GM18517 (cell line): ENCODE results near the gene EID3.
"Not testable (repeated sequence)": the region's sequence is repeated elsewhere in the genome, so short reads cannot be mapped to it uniquely, and the experiment has no call there.

Experiments used
- ATAC-seq: cut with Tn5 transposase; IDR thresholded peaks from one replicate; pipeline ENCODE4 v1.9.1; 2021; ENCODE audit warnings: mild to moderate bottlenecking, moderate library complexity; ENCODE audit not compliant: unreplicated experiment

EID3 gene

DNA sequence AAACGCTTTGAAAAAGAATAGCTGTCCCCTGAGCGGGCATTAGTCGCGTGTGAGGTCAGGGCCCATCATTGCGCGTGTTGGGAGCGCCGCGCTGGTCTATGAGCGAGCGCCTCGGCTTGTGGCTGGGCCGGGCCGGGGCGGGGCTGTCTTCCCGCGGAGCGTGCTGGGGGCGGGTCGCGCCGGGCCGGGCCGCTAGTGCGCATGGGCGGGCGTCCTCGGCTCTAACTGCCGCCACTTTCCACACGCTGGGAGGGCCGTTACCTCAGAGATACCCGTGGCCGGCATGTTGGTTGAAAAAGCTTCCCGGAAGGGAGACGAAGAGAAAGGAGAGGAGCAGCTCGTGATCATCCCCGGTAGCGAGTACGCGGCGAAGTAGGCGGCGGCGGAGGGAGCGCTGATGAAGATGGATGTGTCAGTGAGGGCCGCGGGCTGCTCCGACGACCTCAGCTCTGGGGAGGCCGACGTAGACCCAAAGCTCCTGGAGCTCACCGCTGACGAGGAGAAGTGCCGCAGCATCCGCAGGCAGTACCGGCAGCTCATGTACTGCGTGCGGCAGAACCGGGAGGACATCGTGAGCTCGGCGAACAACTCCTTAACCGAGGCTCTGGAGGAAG, at the start of gene EID3:
Gene EID3, plus strand, starts transcription at position 202 of the 614 bp plus-strand sequence. Its CDS starts 196 bp downstream, at position 398.
- ATAC-seq, result peak; percentile 80

DNA sequence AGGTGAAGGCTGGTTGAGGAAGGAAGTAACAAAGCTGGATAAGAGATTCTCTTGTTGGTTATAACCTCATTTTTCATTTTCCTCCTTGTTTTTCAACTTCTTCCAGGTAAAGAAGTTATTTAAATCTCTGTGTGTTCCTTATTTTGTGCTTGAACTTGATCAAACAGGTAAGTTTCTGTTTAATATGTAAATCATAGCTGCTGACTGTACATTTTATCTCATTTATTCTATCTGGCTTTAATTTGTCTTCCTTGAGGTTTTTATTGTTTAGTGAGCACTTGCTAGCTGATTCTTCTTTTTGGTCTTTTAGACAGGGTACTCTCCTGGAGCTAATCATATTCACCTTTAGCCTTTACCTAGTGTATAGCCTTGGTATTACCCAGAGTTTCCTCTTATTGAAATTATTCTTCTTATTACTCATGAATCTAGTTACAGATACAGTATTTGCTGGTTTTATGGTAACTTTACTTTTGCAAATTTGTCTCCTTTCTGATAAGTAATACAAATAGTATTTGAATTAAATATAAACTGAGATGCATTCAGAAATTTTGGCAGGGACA, 45.5 kb upstream of the EID3 start:
- ATAC-seq, result no peak

DNA sequence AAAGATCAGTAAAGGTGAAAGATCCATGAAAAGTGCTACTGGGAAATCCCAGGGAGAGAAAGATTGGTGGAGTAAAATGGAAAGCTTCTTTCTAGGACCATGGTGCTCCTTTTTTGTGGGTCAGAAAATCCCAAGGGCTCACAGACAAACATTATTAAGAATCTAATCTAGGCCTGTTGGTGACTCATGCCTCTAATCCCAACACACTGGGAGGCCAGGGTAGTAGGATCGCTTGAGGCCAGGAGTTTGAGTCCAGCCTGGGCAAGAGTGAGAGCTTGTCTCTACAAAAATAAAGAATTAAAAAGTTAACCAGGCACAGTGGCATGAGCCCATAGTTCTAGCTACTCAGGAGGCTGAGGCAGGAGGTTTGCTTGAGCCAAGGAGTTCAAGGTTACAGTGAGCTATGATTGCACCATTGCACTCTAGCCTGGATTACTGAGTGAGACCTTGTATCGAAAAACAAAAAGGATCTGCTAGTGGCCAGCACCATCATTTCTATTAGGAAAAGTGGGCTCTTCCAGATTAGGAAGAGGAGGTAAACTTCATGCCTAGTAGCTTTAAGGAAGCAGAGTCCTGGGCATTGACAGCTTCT, 45.0 kb upstream of the EID3 start:
- no peak for ATAC-seq

DNA sequence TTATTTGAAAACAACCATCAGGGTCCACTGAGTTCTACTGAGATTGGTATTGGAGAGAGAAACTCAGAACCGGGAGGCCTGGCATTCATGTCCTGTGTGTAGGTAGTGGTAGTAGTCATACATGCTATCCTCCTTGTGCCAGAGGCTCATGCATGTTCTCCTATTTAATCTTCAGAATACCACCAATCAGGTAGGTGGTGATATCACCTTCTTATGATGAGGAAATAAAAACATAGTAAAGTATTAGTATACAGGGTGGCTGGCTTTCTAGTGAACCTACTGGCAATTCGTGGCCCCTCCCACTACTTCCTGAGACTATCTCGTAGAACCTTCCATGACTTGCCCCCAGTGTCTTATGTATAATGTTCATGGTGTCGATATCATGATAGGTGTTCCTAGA, 40.5 kb upstream of the EID3 start:
- no peak for ATAC-seq

GRCh38 chr12:104263580-104264358, 39.8 kb upstream of the EID3 start:
- no peak for ATAC-seq

- not testable (repeated sequence) for ATAC-seq
Measured at GRCh38 chr12:104265436-104265835, 38.1 kb upstream of the EID3 start.

- no peak for ATAC-seq
Measured at GRCh38 chr12:104272938-104273337, 30.6 kb upstream of the EID3 start.

- ATAC-seq, result no peak
Measured at GRCh38 chr12:104273503-104273902, 30.0 kb upstream of the EID3 start.

DNA sequence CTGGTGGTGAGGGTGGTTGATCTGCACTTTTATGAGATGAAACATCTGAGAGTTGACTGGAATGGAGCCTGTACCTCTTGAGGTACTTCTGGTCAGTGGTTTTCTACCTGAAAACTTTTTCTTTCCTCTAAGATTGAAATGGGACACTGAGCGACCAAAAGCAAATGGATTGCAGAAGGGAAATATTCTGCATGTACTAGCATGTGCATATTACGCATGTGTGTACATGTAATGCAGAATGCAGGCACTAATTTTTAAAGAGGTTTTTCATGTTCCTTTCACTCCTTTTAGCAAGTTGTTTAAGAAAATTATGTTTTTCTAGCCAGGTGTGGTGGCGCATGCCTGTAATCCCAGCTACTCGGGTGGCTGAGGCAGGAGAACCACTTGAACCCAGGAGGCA, 28.7 kb upstream of the EID3 start:
- ATAC-seq, result no peak

DNA sequence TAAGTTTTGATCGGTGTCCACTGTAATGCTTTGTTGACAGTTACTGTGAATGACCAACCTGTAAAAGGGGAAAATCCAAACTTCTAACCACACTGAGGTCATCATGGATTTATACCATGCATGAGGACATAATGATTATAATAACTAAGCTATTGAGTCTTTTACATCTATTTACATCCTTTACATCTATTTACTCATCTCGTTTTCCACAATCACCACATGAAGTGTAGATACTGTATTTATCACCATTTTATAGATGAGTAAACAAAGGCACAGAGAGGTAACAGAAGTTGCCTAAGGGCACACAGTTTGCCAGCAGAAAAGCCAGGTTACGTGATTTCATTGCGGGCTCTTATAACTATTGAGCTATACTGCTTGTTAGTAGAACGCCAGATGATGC, 27.9 kb upstream of the EID3 start:
- ATAC-seq, result no peak

DNA sequence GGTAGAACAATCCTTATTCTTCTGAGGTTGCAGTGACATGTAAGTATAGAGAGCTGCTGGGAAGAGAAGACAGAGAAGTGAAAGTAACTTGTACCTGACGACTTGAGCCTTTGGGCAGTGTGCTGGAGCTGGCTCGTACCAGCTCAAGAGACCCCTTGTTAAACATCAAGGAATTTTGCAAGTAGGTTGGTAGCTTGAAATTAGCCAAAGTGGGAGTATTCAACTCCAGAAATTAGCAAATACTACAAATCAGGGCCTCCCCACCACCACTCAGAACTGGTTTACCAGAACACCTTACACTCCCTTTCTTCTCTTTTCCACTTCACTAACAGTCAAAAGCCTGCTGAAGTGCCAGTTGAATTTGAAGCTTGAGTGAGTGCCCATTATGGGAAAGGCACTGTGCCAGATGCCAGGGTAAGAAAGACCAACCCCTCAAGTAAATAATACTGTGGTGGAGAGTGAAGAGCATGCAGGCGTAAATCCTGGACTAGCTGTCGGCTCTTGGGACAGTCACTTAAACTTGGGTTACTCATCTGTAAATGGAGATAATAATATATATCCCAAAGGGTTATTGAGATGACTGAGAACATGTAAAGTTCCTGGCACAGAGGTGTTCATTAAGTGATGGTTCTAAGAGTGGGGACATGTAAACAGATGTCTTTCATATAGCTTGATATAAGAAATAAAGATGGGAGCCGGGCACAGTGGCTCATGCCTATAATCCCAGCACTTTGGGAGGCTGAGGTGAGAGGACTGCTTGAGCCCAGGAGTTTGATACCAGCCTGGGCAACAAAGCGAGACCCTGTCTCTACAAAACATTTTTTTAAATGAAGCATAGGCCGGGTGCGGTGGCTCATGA, 27.0 kb upstream of the EID3 start:
- peak; percentile 63 for ATAC-seq

- ATAC-seq, result no peak
Measured at GRCh38 chr12:104279164-104279563, 24.4 kb upstream of the EID3 start.

DNA sequence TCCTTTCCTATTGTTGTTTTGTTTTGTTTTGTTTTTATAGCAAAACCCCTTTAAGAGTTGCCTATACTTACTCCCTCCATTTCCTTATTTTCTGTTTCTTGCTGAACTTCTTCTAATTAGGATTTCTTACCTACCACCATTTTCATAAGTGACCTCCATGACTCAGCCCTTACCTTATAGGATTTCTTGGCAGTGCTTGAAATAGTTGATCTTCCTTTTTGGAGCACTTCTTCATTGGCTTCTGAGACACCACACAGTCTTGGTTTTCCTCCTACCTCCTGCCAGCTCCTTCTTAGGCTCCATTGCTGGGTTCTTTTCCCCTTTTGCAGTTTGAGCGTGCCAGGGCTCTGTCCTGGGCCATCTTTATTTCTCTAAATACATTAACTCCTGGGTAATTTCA, 23.4 kb upstream of the EID3 start:
- no peak for ATAC-seq

DNA sequence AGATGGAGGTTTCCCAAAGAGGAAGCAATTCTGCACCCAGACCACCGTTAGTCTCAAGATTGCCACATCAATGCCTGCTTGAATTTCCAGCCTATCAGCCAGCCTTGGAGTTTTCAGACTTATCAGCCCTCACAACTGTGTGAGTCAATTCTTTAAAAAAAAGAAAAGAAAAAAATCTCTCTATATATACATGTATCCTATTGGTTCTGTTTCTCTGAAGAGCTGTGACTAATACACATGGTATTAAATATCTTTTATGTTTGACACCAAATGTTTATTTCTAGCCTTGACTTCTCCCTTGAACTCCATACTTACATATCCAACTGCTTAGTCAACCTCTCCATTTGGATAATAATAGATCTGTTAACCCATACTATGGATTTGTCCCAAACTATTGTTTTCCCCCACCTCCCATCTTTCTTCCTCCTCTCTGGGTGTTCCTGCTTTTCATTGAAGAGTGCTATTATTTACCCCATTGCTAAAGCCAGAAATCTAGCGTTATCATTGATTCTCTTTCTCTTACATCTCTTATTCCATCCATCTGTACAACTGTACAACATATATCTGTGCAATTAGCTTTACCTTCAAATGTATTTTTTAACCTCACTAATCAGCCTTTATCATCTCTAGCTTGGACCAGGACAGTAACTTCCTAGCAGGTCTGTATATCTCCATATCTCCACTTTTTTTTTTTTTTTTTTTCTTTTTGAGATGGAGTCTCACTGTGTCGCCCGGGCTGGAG, 22.7 kb upstream of the EID3 start:
- ATAC-seq, result no peak

DNA sequence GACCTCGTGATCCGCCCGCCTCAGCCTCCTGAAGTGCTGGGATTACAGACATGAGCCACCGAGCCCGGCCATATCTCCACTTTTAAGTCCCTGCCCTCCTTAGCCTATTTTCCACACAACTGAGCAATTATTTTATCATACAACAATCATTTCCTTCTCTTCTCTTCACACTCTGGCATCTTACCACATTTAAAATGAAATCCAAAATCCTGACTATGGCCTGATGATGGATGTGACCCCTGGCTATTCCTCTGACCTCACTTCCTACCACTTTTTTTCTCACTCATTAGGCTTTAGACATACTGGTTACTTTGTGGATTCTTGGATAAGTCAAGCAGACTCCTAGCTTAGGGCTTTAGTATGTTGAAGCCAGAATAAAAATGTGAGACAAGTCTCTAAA, 21.9 kb upstream of the EID3 start:
- ATAC-seq, result no peak

- ATAC-seq, result no peak
Measured at GRCh38 chr12:104282109-104282508, 21.4 kb upstream of the EID3 start.

DNA sequence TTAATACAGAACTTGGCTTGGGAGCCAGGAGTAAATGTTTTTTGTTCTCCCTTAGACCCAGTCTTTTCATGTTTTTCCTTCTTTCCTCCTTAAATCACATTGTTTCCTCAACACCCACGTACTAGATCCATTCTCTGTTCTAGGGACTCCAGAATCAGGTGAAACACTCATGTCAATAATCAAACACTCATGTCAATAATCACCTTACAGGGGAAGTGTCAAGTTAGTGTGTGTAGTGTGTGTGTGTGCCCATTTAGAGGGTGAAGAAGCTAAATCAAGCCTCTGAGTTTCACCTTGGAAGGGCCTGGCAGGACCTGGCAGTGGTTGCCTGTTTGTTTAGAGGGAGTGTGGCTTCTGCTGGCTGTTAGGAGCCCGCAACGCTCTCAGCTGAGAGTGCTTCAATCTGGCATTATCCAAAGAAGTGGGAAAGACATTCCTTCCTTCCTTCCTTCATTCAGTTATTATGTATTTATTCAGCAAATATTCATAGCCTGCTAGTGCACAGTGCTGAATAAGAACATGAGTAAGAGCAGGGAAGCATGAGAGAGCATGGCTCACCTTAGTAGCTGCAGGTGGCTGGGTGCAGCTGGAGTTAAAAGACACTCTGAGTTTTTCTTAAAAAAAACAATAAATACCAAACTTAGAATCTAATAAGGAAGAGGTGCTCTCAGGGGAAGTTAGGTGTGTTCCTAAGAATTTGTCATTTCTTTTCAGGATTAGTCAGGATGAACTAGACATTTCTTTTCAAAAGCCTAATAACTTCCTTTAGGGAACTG, 17.6 kb upstream of the EID3 start:
- no peak for ATAC-seq

GRCh38 chr12:104286516-104287482, 16.7 kb upstream of the EID3 start:
- ATAC-seq, result peak; percentile 91
